Measurements from ENCODE around the gene SULF2.

Gene SULF2

DNA sequence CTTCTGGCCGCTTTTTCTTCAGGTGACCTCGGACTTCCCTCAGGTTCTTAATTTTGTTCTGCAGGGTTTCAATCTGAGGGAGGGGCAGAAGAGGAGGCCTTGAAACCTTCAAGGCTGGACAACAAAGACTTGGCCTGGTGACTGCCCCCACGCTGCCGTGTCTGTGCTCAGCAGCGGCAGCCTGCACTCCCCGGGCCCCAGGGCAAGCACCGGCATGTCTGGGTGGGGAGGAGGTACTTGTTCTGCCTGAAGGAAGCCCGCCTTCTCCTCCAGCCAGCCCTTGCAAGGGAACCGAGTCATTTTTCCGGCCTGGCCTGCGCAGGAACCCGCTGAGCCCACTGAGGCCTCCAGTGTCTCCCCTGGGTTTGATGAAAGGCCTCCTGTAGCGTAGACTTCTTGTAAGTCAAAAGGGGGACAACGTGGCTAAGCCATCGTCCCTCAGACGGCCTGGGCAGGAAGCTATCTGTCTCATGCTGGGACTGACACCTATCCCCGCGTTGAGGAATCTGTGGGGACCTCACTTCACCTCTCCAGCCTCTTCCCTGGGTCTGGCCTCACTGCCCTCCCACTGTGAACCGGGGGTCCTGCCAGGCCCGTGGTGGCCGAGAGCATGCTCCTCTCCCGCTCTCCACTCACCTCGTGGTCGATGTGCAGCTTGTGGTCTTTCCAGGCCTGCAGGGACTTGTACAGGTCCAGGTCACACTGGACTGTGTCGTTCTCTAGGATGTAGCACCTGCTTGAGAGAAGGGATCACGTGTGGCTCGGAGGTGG lies 119.9 kb downstream of the SULF2 start:
- H3K27ac ChIP-seq (ENCODE audit: low read depth, low read length), result no peak overlapping the region
- H3K36me3 ChIP-seq (ENCODE audit: insufficient read depth, low read length), result no peaks in the 10 kb centered on the region
- no peaks in the 10 kb centered on the region for H3K27me3 ChIP-seq (ENCODE audit: insufficient read depth, low read length)

DNA sequence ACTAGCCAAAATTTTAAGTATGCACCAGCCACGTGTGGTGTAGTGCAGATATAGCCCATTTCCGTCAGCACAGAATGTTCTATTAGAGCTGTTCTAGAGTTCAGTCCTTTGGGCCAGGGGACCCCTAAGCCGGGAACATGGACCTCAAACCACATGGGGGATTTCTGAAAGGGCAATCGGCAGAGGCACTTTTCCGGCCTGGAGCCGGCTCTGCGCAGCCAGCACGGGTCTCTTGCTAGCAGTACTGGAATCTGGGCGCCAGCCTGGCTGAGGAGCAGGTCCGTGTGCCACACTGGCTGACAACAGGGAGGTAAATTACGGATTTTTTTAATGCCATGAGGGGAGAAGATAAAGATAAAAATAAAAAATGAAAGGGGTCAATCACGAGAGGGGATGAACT lies 120.5 kb downstream of the SULF2 start:
- no peaks in the 10 kb centered on the region for H3K79me2 ChIP-seq (ENCODE audit: control insufficient read depth, insufficient read depth, low read length, unreplicated experiment)
- H3K27ac ChIP-seq (ENCODE audit: low read depth, low read length), result no peak overlapping the region
- H3K36me3 ChIP-seq (ENCODE audit: insufficient read depth, low read length), result no peaks in the 10 kb centered on the region
- no peaks in the 10 kb centered on the region for H3K4me1 ChIP-seq (ENCODE audit: control insufficient read depth, insufficient read depth, low read length, unreplicated experiment)
- no peaks in the 10 kb centered on the region for H3K27me3 ChIP-seq (ENCODE audit: insufficient read depth, low read length)
- H3K4me3 ChIP-seq (ENCODE audit: low read depth, low read length), result no peak overlapping the region
- no peak overlapping the region for H2AFZ ChIP-seq (ENCODE audit: low read length, unreplicated experiment)

More for the DNA sequence above, 119.9 kb downstream of the SULF2 start:
- Histone ChIP-seq H3K4me3 (ENCODE audit: low read depth, low read length) (no peak overlapping the region), H3K79me2 (ENCODE audit: control insufficient read depth, insufficient read depth, low read length, unreplicated experiment) (no peaks in the 10 kb centered on the region), H2AFZ (ENCODE audit: low read length, unreplicated experiment) (no peak overlapping the region), H3K4me1 (ENCODE audit: control insufficient read depth, insufficient read depth, low read length, unreplicated experiment) (no peaks in the 10 kb centered on the region)

DNA sequence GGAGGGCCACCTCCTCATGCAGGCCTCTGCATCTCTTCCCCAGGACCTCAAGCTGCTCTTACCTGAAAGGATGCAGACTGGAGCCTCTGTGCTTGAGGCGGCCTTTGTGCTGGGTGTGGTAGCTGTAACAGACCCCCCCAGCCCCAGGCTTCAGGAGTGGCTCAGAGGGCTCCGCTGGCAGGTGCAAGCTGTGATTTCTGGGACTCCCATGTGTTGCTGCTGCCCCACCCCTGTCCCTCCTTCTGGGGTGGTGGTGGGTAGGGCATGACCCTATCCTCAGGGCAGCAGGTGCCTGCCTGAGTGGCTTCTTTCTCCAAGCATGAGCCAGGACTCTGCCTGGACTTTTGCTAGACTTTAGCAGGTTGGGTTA lies 121.2 kb downstream of the SULF2 start:
- Histone ChIP-seq H3K4me1 (ENCODE audit: control insufficient read depth, insufficient read depth, low read length, unreplicated experiment) (no peaks in the 10 kb centered on the region), H3K27ac (ENCODE audit: low read depth, low read length) (no peak overlapping the region), H3K27me3 (ENCODE audit: insufficient read depth, low read length) (no peaks in the 10 kb centered on the region), H3K36me3 (ENCODE audit: insufficient read depth, low read length) (no peaks in the 10 kb centered on the region), H2AFZ (ENCODE audit: low read length, unreplicated experiment) (no peak overlapping the region), H3K79me2 (ENCODE audit: control insufficient read depth, insufficient read depth, low read length, unreplicated experiment) (no peaks in the 10 kb centered on the region), H3K4me3 (ENCODE audit: low read depth, low read length) (no peak overlapping the region)

DNA sequence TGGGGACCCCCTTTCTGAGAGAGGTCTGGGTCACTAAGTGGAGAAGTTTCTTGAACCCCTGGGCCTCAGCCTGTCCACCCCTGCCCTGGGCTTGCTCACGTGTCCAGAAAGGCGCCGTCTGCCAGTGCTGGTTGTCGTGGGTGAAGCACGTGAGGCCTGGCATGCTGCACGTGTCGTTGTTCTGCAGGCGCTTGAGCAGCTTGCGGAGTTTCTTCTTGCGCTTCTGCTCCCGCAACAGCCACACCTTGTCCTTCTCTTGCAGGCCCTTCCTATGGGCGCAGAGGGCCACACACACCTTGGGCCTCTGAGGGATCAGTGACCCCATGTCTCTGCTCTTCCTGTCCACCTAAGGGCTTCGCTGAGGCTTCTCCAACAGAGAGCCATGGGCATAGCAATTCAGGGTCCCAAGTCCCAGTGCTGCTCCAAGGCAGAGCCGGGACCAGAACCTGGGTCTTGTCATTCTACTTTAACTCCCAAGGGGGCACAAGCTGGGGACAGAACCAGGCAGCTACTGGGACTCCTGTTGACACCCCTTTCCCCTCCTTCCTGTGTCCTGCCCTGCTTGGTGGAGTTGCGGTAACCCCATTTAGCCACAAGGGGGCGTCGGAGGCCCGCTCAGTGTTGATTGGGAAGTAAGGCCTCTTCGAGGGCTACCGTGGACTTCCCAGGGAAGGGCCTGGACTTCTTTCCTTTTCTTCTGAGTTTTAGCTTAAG lies 121.8 kb downstream of the SULF2 start:
- no peaks in the 10 kb centered on the region for H3K27me3 ChIP-seq (ENCODE audit: insufficient read depth, low read length)
- H2AFZ ChIP-seq (ENCODE audit: low read length, unreplicated experiment), result no peak overlapping the region
- no peak overlapping the region for H3K27ac ChIP-seq (ENCODE audit: low read depth, low read length)
- no peaks in the 10 kb centered on the region for H3K79me2 ChIP-seq (ENCODE audit: control insufficient read depth, insufficient read depth, low read length, unreplicated experiment)
- no peak overlapping the region for H3K4me3 ChIP-seq (ENCODE audit: low read depth, low read length)
- no peaks in the 10 kb centered on the region for H3K36me3 ChIP-seq (ENCODE audit: insufficient read depth, low read length)
- no peaks in the 10 kb centered on the region for H3K4me1 ChIP-seq (ENCODE audit: control insufficient read depth, insufficient read depth, low read length, unreplicated experiment)

DNA sequence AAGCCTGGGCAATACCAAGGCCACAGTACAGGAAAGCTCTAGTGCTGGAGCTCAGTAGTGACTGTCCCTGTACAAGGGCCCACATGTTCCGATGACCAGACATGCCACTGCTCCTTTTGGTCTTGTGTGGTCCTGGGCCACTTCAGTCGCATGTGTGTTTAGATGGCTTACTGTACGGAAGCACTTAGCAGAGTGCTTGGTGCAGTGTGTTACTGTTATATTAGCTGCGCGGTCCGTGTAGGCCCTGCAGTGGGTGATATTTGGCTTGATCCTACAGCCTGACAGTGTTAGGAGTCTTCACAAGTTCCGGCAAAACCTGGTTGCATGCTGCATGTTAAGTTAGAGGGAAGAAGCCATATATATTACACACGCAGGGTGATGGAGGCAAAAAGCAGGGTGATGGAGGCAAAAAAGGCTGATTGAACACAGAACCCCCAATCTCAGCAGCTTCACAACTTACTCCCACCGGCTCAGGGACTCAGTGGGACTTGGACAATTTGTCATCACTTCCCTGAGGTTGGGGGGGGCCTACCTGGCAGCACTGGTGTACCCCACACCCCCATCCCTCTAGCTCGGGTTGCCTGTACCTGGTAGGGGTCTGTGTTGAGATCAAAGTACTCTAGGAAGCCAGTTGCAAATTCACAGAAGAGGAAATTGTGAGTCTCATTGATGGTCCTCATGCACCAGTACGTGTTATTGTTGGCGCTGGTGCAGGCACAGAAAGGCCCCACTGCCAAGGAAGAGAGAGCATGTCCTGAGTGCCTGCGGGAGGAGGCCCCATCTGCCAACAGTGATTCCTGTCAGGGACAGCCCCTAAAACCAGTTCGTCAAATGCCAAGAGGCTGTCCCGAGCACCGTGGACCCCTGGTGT lies 122.6 kb downstream of the SULF2 start:
- Histone ChIP-seq H3K27me3 (ENCODE audit: insufficient read depth, low read length) (no peaks in the 10 kb centered on the region), H3K4me1 (ENCODE audit: control insufficient read depth, insufficient read depth, low read length, unreplicated experiment) (no peaks in the 10 kb centered on the region), H3K36me3 (ENCODE audit: insufficient read depth, low read length) (no peaks in the 10 kb centered on the region), H3K27ac (ENCODE audit: low read depth, low read length) (no peak overlapping the region), H2AFZ (ENCODE audit: low read length, unreplicated experiment) (no peak overlapping the region), H3K4me3 (ENCODE audit: low read depth, low read length) (no peak overlapping the region), H3K79me2 (ENCODE audit: control insufficient read depth, insufficient read depth, low read length, unreplicated experiment) (no peaks in the 10 kb centered on the region)

DNA sequence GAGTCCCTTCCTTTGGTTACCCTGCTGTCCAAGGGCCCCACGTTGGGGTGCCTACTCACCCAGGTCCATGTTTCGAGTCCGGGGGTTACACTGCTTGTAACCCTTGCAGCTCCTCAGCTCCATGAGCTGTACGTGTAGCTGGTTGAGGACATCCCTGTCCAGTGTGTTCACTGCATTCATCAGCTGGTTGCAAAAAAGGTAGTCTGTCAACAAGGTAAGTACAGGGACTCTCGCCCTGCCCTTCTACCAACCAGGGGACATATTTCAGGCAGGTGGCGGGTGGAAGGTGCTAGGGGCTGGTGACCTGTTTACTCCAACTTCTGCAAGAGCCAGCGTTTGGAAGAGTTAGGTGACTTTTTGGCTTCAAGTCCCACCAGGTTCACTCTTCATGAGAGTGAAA lies 123.6 kb downstream of the SULF2 start:
- Histone ChIP-seq H3K27me3 (ENCODE audit: insufficient read depth, low read length) (no peaks in the 10 kb centered on the region), H3K36me3 (ENCODE audit: insufficient read depth, low read length) (no peaks in the 10 kb centered on the region; the same call in 1 of the 2 replicates), H2AFZ (ENCODE audit: low read length, unreplicated experiment) (no peak overlapping the region), H3K27ac (ENCODE audit: low read depth, low read length) (no peak overlapping the region), H3K79me2 (ENCODE audit: control insufficient read depth, insufficient read depth, low read length, unreplicated experiment) (no peaks in the 10 kb centered on the region), H3K4me3 (ENCODE audit: low read depth, low read length) (no peak overlapping the region), H3K4me1 (ENCODE audit: control insufficient read depth, insufficient read depth, low read length, unreplicated experiment) (no peaks in the 10 kb centered on the region)

DNA sequence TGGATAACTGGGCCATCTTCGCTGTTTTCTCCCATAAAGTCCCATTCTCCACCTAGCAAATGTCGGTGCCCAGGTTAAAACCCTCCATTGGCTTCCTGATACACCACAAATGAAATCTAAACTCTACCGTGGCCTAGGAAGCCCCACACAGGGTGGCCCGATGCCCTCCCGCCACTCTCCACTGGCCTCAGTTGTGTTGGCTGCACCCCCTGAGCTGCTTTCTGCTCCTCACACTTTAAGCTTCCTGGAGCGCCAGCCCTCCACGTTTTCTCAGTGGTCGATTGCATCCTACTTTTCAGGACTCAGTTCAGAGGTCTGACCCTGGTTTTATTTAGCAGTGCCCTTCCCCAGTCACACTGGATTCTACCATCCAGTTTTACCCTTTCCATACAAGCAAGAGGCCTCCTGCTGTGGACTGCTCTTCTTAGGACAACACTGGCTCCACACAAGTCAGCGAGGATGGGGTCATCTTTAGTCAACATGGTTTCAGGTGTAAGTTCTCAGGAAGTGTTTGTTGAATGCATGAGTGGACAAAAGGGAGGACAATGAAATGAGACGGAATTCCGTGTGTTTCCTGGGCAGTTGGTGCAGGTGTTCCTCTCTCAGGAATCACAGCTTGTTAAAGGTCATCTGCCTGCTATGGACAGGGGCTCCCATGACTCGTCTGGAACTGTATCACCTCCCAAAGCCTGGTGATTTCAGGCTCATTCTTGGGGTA lies 124.1 kb downstream of the SULF2 start:
- H3K27ac ChIP-seq (ENCODE audit: low read depth, low read length), result no peak overlapping the region
- no peaks in the 10 kb centered on the region for H3K79me2 ChIP-seq (ENCODE audit: control insufficient read depth, insufficient read depth, low read length, unreplicated experiment)
- H3K27me3 ChIP-seq (ENCODE audit: insufficient read depth, low read length), result no peaks in the 10 kb centered on the region
- no peaks in the 10 kb centered on the region; the same call in 1 of the 2 replicates for H3K36me3 ChIP-seq (ENCODE audit: insufficient read depth, low read length)
- H3K4me3 ChIP-seq (ENCODE audit: low read depth, low read length), result no peak overlapping the region
- H2AFZ ChIP-seq (ENCODE audit: low read length, unreplicated experiment), result no peak overlapping the region
- no peaks in the 10 kb centered on the region for H3K4me1 ChIP-seq (ENCODE audit: control insufficient read depth, insufficient read depth, low read length, unreplicated experiment)

DNA sequence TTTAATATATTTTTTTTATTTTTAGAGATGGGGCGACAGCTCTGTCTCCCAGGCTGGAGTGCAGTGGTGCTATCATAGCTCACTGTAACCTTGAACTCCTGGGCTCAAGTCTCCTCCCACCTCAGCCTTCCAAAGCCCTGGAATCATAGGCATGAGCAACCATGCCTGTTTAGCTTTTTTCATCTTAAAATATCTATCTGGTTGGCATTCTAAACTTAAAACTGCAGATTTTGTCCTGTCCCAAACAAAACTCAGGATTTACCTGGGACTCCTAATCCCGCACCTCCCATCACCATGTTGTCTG lies 124.7 kb downstream of the SULF2 start:
- H3K4me1 ChIP-seq (ENCODE audit: control insufficient read depth, insufficient read depth, low read length, unreplicated experiment), result no peaks in the 10 kb centered on the region
- no peak overlapping the region for H3K27ac ChIP-seq (ENCODE audit: low read depth, low read length)
- no peaks in the 10 kb centered on the region for H3K79me2 ChIP-seq (ENCODE audit: control insufficient read depth, insufficient read depth, low read length, unreplicated experiment)
- H3K27me3 ChIP-seq (ENCODE audit: insufficient read depth, low read length), result no peaks in the 10 kb centered on the region
- no peak overlapping the region for H2AFZ ChIP-seq (ENCODE audit: low read length, unreplicated experiment)
- H3K36me3 ChIP-seq (ENCODE audit: insufficient read depth, low read length), result no peaks in the 10 kb centered on the region; the same call in 1 of the 2 replicates
- H3K4me3 ChIP-seq (ENCODE audit: low read depth, low read length), result no peak overlapping the region

DNA sequence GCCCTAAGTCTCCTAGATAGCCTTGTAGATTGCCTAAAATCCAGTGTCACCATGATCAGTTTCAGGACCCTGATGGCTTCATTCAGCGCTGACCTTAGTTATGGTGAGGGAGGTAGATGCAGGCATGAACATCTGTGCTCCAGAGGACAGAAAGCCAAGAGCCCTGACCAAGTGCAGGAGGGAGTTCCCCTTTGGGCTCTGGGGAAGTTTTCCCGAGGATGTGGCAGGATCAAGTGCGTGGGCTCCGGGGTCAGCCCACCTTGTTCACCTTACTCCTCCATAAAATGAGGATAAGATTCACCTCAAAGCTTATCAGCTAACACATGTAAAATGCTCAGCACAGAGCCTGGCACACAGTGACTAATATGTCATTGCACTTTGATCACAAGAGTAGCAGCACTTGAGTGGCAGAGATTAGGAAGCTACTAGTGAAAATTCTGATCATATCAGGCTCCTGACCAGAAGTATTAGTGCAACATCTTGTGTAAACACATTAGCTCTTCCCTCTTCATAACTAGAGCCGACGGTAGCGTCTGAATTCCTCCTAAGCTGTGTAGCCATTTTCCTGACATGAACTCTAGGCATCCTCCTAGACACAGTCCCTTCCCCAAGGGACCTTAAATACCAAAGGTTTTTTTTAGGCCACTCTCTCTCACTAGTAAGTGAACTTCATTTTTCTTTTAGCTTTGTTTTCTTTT lies 125.2 kb downstream of the SULF2 start:
- Histone ChIP-seq H3K4me3 (ENCODE audit: low read depth, low read length) (no peak overlapping the region), H3K4me1 (ENCODE audit: control insufficient read depth, insufficient read depth, low read length, unreplicated experiment) (no peaks in the 10 kb centered on the region), H3K27me3 (ENCODE audit: insufficient read depth, low read length) (no peaks in the 10 kb centered on the region), H3K79me2 (ENCODE audit: control insufficient read depth, insufficient read depth, low read length, unreplicated experiment) (no peaks in the 10 kb centered on the region), H2AFZ (ENCODE audit: low read length, unreplicated experiment) (no peak overlapping the region), H3K27ac (ENCODE audit: low read depth, low read length) (no peak overlapping the region), H3K36me3 (ENCODE audit: insufficient read depth, low read length) (no peaks in the 10 kb centered on the region; the same call in 1 of the 2 replicates)

DNA sequence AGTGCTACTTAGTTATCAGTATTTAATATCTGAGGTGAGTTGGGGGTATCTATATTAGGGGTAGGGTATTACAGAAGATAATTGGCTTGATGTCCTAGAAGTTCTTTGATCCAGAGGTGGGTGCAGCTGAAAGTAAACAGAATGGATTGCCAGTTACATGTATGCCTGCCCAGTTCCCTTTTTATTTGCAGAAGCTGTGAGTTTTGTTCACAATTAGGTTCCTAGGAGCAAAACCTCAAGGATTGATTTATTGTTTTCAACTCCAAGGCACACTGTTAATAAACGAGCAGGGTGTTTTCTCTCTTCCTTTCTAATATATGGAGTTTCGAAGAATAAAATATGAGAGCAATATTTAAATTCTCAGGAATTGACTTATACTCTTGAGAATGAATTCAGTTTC lies 129.0 kb downstream of the SULF2 start:
- no peaks in the 10 kb centered on the region for H3K79me2 ChIP-seq (ENCODE audit: control insufficient read depth, insufficient read depth, low read length, unreplicated experiment)
- H3K27ac ChIP-seq (ENCODE audit: low read depth, low read length), result no peak overlapping the region
- no peak overlapping the region for H2AFZ ChIP-seq (ENCODE audit: low read length, unreplicated experiment)
- no peaks in the 10 kb centered on the region for H3K27me3 ChIP-seq (ENCODE audit: insufficient read depth, low read length)
- peaks cover 14% of the 10 kb centered on the region for H3K36me3 ChIP-seq (ENCODE audit: insufficient read depth, low read length)
- no peaks in the 10 kb centered on the region for H3K4me1 ChIP-seq (ENCODE audit: control insufficient read depth, insufficient read depth, low read length, unreplicated experiment)
- H3K4me3 ChIP-seq (ENCODE audit: low read depth, low read length), result no peak overlapping the region

Measured in ACC112 (cell line).